Measurements from ENCODE around the gene WDR86.

DNA sequence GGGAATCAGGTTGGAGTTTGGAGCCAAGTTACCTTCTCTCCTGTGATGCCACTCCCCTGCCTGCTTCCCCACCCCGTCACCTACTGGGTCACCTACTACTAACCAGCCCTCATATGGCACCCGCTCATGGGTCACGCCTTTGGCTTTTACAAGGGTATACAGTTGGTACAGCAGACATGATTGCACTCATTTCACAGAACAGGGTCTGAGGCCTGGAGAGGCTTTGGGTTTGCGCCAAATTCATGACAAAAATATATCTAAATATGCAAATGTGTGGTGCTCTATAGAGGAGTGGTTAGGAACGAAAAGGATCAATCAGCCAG lies 19.4 kb upstream of the WDR86 start:
- TF ChIP-seq, protein P1, sequence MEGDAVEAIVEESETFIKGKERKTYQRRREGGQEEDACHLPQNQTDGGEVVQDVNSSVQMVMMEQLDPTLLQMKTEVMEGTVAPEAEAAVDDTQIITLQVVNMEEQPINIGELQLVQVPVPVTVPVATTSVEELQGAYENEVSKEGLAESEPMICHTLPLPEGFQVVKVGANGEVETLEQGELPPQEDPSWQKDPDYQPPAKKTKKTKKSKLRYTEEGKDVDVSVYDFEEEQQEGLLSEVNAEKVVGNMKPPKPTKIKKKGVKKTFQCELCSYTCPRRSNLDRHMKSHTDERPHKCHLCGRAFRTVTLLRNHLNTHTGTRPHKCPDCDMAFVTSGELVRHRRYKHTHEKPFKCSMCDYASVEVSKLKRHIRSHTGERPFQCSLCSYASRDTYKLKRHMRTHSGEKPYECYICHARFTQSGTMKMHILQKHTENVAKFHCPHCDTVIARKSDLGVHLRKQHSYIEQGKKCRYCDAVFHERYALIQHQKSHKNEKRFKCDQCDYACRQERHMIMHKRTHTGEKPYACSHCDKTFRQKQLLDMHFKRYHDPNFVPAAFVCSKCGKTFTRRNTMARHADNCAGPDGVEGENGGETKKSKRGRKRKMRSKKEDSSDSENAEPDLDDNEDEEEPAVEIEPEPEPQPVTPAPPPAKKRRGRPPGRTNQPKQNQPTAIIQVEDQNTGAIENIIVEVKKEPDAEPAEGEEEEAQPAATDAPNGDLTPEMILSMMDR (conservative IDR thresholded peaks at IDR 0.05; ENCODE audit: low read length) = no peak
- no peak for TF ChIP-seq EZH2phosphoT487 (IDR thresholded peaks at IDR 0.05; ENCODE audit: borderline replicate concordance)
